A673 (cell line): ENCODE results near the gene PLEK2. TPM values are rescaled to one million over a fixed set of nuclear protein-coding genes. Genes with fewer than 3 reads are reported as not detected.
A peak's percentile ranks its signal among the peaks of the same experiment; 100 is the strongest.
"Not testable (repeated sequence)": the region's sequence is repeated elsewhere in the genome, so short reads cannot be mapped to it uniquely, and the experiment has no call there.

Experiments used
- BruUV-seq: library from RNA; stranded (reverse); fragments of 400-500 nt; replicated peaks from 2 replicates; lab custom pipeline; 2021; lab: Mats Ljungman, UMichigan
- CTCF ChIA-PET: fragments of 300-600 bp; sonication (Branson Sonifier 250); formaldehyde crosslinking; loops from one replicate; lab custom pipeline; 2022; ENCODE audit warnings: antibody characterized with exemption; lab: Charles Lee
- POLR2A ChIA-PET: fragments of 300-600 bp; sonication (Branson Sonifier 250); formaldehyde crosslinking; loops from one replicate; lab custom pipeline; 2022; ENCODE audit warnings: antibody characterized with exemption; ENCODE audit not compliant: low non-redundant PET; lab: Charles Lee
- DNase-seq: peaks from one replicate; pipeline ENCODE4 v3.0.0-alpha.2; 2015; ENCODE audit warnings: low spot score
- H3K27ac ChIP-seq: fragments of 200-600 bp; sonication (generic); 2 replicates; pipeline ENCODE4 v1.5.1; 2016; ENCODE audit warnings: mixed run types, low read depth, mild to moderate bottlenecking, mixed read lengths, antibody characterized with exemption, low read length; ENCODE audit not compliant: poor library complexity, severe bottlenecking
- H3K27me3 ChIP-seq: fragments of 200-600 bp; sonication (generic); replicated peaks from 2 replicates; pipeline ENCODE4 v1.6.1; 2017; ENCODE audit warnings: mixed run types, low read depth, mild to moderate bottlenecking, mixed read lengths, antibody characterized with exemption, low read length; ENCODE audit not compliant: insufficient read depth, poor library complexity
- H3K36me3 ChIP-seq: fragments of 200-600 bp; sonication (generic); 2 replicates; pipeline ENCODE4 v1.6.1; 2016; ENCODE audit warnings: mixed run types, mild to moderate bottlenecking, mixed read lengths, antibody characterized with exemption, low read length; ENCODE audit not compliant: insufficient read depth, poor library complexity, severe bottlenecking
- H3K4me1 ChIP-seq: fragments of 200-600 bp; sonication (generic); 2 replicates; pipeline ENCODE4 v1.6.1; 2017; ENCODE audit warnings: mixed run types, mild to moderate bottlenecking, mixed read lengths, antibody characterized with exemption, low read length; ENCODE audit not compliant: insufficient read depth, poor library complexity, severe bottlenecking
- H3K4me3 ChIP-seq: fragments of 200-600 bp; sonication (generic); 2 replicates; pipeline ENCODE4 v1.5.1; 2016; ENCODE audit warnings: low read depth, mixed run types, mild to moderate bottlenecking, mixed read lengths, low read length; ENCODE audit not compliant: poor library complexity, severe bottlenecking
- H3K9me3 ChIP-seq: fragments of 200-600 bp; sonication (generic); 2 replicates; pipeline ENCODE4 v1.6.1; 2016; ENCODE audit warnings: mixed run types, low read depth, mild to moderate bottlenecking, mixed read lengths, antibody characterized with exemption, low read length; ENCODE audit not compliant: poor library complexity, severe bottlenecking
- CTCF ChIP-seq: fragments of 300-800, 200-600 bp; sonication (generic); conservative IDR thresholded peaks from 2 replicates; pipeline ENCODE4 v1.5.1; 2017; ENCODE audit warnings: low read depth, mild to moderate bottlenecking, antibody characterized with exemption, low read length, moderate library complexity, mixed read lengths
- EZH2 ChIP-seq: fragments of 200-600 bp; sonication (generic); IDR thresholded peaks from 2 replicates; pipeline ENCODE4 v1.6.1; 2017; ENCODE audit warnings: borderline replicate concordance, low read depth, mild to moderate bottlenecking, mixed read lengths, antibody characterized with exemption, low read length; ENCODE audit not compliant: poor library complexity, severe bottlenecking
- intact Hi-C: fragments of 100-400 bp; cut with micrococcal nuclease; formaldehyde crosslinking; loops from one replicate; pipeline ENCODE4 v1.10.0; 2022; ENCODE audit not compliant: unreplicated experiment
- total RNA-seq: library from RNA; stranded (reverse); gene quantifications from 2 replicates; pipeline ENCODE4 v1.2.3, GENCODE V29; 2021

PLEK2 gene
- total RNA-seq, 1 experiment from 2014 or later = 6.8 TPM

- POLR2A ChIA-PET = no interaction called here
- CTCF ChIA-PET = no interaction called here
- no peak for TF ChIP-seq CTCF
- intact Hi-C loops = no loop called here
- Histone ChIP-seq H3K27me3 (no peaks in the 10 kb centered on the region), H3K36me3 (no peaks in the 10 kb centered on the region), H3K4me3 (no peak overlapping the region), H3K4me1 (no peaks in the 10 kb centered on the region), H3K9me3 (no peaks in the 10 kb centered on the region), H3K27ac (no peak overlapping the region)
- no TSS peak for BruUV-seq
- DNase-seq = no peak
Measured at GRCh38 chr14:67416085-67416484, 4.1 kb upstream of the PLEK2 start.

GRCh38 chr14:67415610-67416009, 3.6 kb upstream of the PLEK2 start:
- H3K4me3 ChIP-seq, CTCF ChIA-PET, H3K36me3 ChIP-seq, DNase-seq, intact Hi-C loops, H3K4me1 ChIP-seq, H3K27me3 ChIP-seq, H3K27ac ChIP-seq, BruUV-seq, POLR2A ChIA-PET, H3K9me3 ChIP-seq: not testable (repeated sequence)

- POLR2A ChIA-PET = no interaction called here
Measured at GRCh38 chr14:67413806-67414769, 2.1 kb upstream of the PLEK2 start.

More at GRCh38 chr14:67413806-67414769, 2.1 kb upstream of the PLEK2 start:
- CTCF ChIA-PET = no interaction called here
- no peaks in the 10 kb centered on the region for H3K27me3 ChIP-seq
- peak; percentile 88 for DNase-seq
- H3K4me1 ChIP-seq = no peaks in the 10 kb centered on the region
- H3K27ac ChIP-seq = no peak overlapping the region
- H3K9me3 ChIP-seq = no peaks in the 10 kb centered on the region
- BruUV-seq = no TSS peak
- intact Hi-C loops = no loop called here
- TF ChIP-seq CTCF (no peak), EZH2 (no peak)
- H3K4me3 ChIP-seq = no peak overlapping the region
- no peaks in the 10 kb centered on the region for H3K36me3 ChIP-seq
